ENCODE results near the gene MSANTD2. TPM values are rescaled to one million over a fixed set of nuclear protein-coding genes. Genes with fewer than 3 reads are reported as not detected.

MSANTD2 gene
- total and polyA plus RNA-seq, 2 experiments from 2014 or later, result 18.7 to 34.4 TPM

DNA sequence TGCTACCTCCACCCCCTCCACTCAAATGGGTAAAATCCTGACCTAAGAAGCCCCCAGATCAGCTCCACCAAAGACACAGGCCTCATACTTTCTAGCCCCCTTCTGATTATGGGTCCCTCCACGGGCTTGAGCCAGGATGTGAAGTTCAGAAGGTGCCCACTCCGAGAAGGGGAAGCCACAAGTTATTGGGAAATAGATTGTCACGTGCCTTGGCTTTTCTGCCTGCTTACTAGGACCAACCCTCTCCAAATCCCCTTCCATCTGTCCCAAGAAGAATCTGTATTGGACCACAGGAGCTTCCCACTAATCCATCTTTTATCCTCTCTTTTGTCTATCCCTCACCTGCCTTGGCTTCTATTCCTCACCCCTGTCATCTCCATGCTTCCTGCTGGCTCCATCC lies 63.5 kb downstream of the MSANTD2 start:
- H3K79me2 ChIP-seq (replicated peaks; ENCODE audit: insufficient read depth), result no peaks in the 10 kb centered on the region
- H3F3A ChIP-seq (replicated peaks; ENCODE audit: low read depth), result no peaks in the 10 kb centered on the region
- H4K20me1 ChIP-seq (replicated peaks; ENCODE audit: insufficient read depth), result peaks cover 11% of the 10 kb centered on the region
- no peak overlapping the region for H3K4me3 Mint-ChIP-seq
- H3K36me3 ChIP-seq (ENCODE audit: insufficient read depth), result no peaks in the 10 kb centered on the region
- TF ChIP-seq, protein P1, sequence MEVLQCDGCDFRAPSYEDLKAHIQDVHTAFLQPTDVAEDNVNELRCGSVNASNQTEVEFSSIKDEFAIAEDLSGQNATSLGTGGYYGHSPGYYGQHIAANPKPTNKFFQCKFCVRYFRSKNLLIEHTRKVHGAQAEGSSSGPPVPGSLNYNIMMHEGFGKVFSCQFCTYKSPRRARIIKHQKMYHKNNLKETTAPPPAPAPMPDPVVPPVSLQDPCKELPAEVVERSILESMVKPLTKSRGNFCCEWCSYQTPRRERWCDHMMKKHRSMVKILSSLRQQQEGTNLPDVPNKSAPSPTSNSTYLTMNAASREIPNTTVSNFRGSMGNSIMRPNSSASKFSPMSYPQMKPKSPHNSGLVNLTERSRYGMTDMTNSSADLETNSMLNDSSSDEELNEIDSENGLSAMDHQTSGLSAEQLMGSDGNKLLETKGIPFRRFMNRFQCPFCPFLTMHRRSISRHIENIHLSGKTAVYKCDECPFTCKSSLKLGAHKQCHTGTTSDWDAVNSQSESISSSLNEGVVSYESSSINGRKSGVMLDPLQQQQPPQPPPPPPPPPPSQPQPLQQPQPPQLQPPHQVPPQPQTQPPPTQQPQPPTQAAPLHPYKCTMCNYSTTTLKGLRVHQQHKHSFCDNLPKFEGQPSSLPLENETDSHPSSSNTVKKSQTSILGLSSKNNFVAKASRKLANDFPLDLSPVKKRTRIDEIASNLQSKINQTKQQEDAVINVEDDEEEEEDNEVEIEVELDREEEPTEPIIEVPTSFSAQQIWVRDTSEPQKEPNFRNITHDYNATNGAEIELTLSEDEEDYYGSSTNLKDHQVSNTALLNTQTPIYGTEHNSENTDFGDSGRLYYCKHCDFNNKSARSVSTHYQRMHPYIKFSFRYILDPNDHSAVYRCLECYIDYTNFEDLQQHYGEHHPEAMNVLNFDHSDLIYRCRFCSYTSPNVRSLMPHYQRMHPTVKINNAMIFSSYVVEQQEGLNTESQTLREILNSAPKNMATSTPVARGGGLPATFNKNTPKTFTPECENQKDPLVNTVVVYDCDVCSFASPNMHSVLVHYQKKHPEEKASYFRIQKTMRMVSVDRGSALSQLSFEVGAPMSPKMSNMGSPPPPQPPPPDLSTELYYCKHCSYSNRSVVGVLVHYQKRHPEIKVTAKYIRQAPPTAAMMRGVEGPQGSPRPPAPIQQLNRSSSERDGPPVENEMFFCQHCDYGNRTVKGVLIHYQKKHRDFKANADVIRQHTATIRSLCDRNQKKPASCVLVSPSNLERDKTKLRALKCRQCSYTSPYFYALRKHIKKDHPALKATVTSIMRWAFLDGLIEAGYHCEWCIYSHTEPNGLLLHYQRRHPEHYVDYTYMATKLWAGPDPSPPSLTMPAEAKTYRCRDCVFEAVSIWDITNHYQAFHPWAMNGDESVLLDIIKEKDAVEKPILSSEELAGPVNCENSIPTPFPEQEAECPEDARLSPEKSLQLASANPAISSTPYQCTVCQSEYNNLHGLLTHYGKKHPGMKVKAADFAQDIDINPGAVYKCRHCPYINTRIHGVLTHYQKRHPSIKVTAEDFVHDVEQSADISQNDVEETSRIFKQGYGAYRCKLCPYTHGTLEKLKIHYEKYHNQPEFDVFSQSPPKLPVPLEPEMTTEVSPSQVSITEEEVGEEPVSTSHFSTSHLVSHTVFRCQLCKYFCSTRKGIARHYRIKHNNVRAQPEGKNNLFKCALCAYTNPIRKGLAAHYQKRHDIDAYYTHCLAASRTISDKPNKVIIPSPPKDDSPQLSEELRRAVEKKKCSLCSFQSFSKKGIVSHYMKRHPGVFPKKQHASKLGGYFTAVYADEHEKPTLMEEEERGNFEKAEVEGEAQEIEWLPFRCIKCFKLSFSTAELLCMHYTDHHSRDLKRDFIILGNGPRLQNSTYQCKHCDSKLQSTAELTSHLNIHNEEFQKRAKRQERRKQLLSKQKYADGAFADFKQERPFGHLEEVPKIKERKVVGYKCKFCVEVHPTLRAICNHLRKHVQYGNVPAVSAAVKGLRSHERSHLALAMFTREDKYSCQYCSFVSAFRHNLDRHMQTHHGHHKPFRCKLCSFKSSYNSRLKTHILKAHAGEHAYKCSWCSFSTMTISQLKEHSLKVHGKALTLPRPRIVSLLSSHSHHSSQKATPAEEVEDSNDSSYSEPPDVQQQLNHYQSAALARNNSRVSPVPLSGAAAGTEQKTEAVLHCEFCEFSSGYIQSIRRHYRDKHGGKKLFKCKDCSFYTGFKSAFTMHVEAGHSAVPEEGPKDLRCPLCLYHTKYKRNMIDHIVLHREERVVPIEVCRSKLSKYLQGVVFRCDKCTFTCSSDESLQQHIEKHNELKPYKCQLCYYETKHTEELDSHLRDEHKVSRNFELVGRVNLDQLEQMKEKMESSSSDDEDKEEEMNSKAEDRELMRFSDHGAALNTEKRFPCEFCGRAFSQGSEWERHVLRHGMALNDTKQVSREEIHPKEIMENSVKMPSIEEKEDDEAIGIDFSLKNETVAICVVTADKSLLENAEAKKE (CRISPR knock-in tag; IDR thresholded peaks at IDR 0.05), result no peak
- TF ChIP-seq, protein P2, sequence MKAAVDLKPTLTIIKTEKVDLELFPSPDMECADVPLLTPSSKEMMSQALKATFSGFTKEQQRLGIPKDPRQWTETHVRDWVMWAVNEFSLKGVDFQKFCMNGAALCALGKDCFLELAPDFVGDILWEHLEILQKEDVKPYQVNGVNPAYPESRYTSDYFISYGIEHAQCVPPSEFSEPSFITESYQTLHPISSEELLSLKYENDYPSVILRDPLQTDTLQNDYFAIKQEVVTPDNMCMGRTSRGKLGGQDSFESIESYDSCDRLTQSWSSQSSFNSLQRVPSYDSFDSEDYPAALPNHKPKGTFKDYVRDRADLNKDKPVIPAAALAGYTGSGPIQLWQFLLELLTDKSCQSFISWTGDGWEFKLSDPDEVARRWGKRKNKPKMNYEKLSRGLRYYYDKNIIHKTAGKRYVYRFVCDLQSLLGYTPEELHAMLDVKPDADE (IDR thresholded peaks at IDR 0.05), result no peak
- TF ChIP-seq EZH2 (IDR thresholded peaks at IDR 0.05; ENCODE audit: low read depth, unreplicated experiment) (no peak), NANOG (IDR thresholded peaks at IDR 0.05; ENCODE audit: borderline replicate concordance) (no peak), CREB1 (CRISPR knock-in tag; IDR thresholded peaks at IDR 0.05; ENCODE audit: low read depth) (no peak), POLR2AphosphoS5 (IDR thresholded peaks at IDR 0.05; ENCODE audit: low read depth) (no peak), STAT1 (IDR thresholded peaks at IDR 0.05; ENCODE audit: unreplicated experiment) (no peak), ZNF114 (CRISPR knock-in tag; IDR thresholded peaks at IDR 0.05) (no peak), EZH2phosphoT487 (IDR thresholded peaks at IDR 0.05; ENCODE audit: unreplicated experiment) (no peak), JUNB (IDR thresholded peaks at IDR 0.05; ENCODE audit: unreplicated experiment) (no peak), ZNF331 (CRISPR knock-in tag; IDR thresholded peaks at IDR 0.05; ENCODE audit: low read depth) (no peak)
- TF ChIP-seq, protein P3, sequence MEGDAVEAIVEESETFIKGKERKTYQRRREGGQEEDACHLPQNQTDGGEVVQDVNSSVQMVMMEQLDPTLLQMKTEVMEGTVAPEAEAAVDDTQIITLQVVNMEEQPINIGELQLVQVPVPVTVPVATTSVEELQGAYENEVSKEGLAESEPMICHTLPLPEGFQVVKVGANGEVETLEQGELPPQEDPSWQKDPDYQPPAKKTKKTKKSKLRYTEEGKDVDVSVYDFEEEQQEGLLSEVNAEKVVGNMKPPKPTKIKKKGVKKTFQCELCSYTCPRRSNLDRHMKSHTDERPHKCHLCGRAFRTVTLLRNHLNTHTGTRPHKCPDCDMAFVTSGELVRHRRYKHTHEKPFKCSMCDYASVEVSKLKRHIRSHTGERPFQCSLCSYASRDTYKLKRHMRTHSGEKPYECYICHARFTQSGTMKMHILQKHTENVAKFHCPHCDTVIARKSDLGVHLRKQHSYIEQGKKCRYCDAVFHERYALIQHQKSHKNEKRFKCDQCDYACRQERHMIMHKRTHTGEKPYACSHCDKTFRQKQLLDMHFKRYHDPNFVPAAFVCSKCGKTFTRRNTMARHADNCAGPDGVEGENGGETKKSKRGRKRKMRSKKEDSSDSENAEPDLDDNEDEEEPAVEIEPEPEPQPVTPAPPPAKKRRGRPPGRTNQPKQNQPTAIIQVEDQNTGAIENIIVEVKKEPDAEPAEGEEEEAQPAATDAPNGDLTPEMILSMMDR (conservative IDR thresholded peaks at IDR 0.05; ENCODE audit: low read depth in 2 of 2), result no peak
- TF ChIP-seq, protein P4, sequence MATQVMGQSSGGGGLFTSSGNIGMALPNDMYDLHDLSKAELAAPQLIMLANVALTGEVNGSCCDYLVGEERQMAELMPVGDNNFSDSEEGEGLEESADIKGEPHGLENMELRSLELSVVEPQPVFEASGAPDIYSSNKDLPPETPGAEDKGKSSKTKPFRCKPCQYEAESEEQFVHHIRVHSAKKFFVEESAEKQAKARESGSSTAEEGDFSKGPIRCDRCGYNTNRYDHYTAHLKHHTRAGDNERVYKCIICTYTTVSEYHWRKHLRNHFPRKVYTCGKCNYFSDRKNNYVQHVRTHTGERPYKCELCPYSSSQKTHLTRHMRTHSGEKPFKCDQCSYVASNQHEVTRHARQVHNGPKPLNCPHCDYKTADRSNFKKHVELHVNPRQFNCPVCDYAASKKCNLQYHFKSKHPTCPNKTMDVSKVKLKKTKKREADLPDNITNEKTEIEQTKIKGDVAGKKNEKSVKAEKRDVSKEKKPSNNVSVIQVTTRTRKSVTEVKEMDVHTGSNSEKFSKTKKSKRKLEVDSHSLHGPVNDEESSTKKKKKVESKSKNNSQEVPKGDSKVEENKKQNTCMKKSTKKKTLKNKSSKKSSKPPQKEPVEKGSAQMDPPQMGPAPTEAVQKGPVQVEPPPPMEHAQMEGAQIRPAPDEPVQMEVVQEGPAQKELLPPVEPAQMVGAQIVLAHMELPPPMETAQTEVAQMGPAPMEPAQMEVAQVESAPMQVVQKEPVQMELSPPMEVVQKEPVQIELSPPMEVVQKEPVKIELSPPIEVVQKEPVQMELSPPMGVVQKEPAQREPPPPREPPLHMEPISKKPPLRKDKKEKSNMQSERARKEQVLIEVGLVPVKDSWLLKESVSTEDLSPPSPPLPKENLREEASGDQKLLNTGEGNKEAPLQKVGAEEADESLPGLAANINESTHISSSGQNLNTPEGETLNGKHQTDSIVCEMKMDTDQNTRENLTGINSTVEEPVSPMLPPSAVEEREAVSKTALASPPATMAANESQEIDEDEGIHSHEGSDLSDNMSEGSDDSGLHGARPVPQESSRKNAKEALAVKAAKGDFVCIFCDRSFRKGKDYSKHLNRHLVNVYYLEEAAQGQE (IDR thresholded peaks at IDR 0.05; ENCODE audit: unreplicated experiment), result no peak
- no peaks in the 10 kb centered on the region for H3K9me2 ChIP-seq (ENCODE audit: insufficient read depth)
- no peak overlapping the region for H3K4me2 ChIP-seq
- H3K27ac Mint-ChIP-seq, result no peak overlapping the region
- DNase-seq (ENCODE audit: low spot score) (no peak), ATAC-seq (no peak)
- H3K27me3 ChIP-seq (ENCODE audit: insufficient read depth), result peaks cover 78% of the 10 kb centered on the region
- no peak overlapping the region for H2AFZ ChIP-seq
- no peaks in the 10 kb centered on the region for H3K9me3 Mint-ChIP-seq
- no peaks in the 10 kb centered on the region; the same call in 2 of the 3 replicates for H3K36me3 Mint-ChIP-seq (ENCODE audit: low read depth)
- peaks cover 23% of the 10 kb centered on the region for H3K4me1 ChIP-seq (ENCODE audit: insufficient read depth)
- no peak overlapping the region for H3K4me3 ChIP-seq
- peaks cover 55% of the 10 kb centered on the region for H3K27me3 Mint-ChIP-seq (ENCODE audit: insufficient read depth, low read depth, poor library complexity)
- H3K4me1 Mint-ChIP-seq, result peaks cover 14% of the 10 kb centered on the region
- no peak overlapping the region for H3K27ac ChIP-seq (ENCODE audit: low read depth)
